Stimulated activated effector memory CD8-positive, alpha-beta T cell treated with anti-CD3 and anti-CD28 coated beads, Interleukin-12 subunit alpha, Interleukin-12 subunit beta, amount 100 ng/mL, for 72 hours (primary cell): ENCODE results near the gene LLGL2.

Experiments used
- ATAC-seq: fragments of 150-1000 bp; cut with Tn5 transposase; 2 replicates; pipeline ENCODE4 v1.10.0; 2021
- DNase-seq, 2 donors: peaks; one replicate each; pipeline ENCODE4 v3.0.0; 2021 to 2022; ENCODE audit warnings: low spot score in 2 of 2
- H3K27ac Mint-ChIP-seq: one replicate; pipeline ENCODE4 v1.8.0; 2022; ENCODE audit warnings: mild to moderate bottlenecking, mixed read lengths
- H3K36me3 Mint-ChIP-seq: one replicate; pipeline ENCODE4 v1.8.0; 2022; ENCODE audit warnings: mild to moderate bottlenecking, mixed read lengths
- H3K4me1 Mint-ChIP-seq: one replicate; pipeline ENCODE4 v1.8.0; 2022; ENCODE audit warnings: mixed read lengths
- H3K4me3 Mint-ChIP-seq: one replicate; pipeline ENCODE4 v1.8.0; 2022; ENCODE audit warnings: mild to moderate bottlenecking, mixed read lengths
- H3K9me3 Mint-ChIP-seq: one replicate; pipeline ENCODE4 v1.8.0; 2022; ENCODE audit warnings: mixed read lengths

Gene LLGL2

DNA sequence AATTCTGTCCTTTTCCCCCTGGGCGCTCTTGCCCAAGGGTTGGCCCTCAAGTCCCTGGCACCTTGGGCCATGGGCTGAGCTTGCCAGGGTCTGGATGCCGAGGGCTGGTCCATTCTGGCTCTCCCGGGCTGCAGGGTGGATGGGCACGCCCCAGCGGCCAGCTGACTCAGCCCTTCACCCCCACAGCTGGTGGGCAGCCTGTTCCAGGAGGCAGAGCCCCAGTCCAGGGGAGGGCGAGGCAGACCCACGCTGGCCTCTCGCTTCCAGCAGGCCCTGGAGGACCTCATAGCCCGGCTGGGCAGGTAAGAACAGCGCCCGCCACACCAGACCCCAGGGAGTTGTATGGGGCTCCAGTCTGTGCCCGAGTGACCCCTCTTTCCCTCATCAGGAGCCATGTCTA, 77.1 kb downstream of the LLGL2 start:
- H3K4me1 Mint-ChIP-seq = peaks cover 11% of the 10 kb centered on the region

DNA sequence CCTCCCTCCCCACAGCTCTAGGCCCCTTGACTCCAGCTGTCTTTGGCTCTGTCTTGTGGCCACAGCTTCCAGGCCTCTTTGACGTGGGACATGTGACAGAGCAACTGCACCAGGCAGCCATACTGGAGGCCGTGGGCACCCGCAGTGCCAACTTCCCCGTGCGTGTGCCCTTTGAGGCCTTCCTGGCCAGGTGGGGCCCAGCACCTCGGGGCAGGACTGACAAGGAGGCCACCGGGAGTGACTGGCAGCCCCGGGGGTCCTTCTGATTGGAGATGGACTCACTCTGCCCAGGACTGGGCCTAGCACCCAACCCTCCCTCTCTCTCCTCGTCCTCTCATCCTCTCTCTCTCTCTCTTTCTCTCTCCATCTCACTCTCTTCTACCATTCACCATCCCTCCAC, 77.6 kb downstream of the LLGL2 start:
- H3K4me3 Mint-ChIP-seq = no peak overlapping the region
- DNase-seq (no peak), ATAC-seq (no peak)
- H3K27ac Mint-ChIP-seq = peak overlapping the region; percentile 1
- no peaks in the 10 kb centered on the region for H3K9me3 Mint-ChIP-seq
- peaks cover 11% of the 10 kb centered on the region for H3K4me1 Mint-ChIP-seq
- H3K36me3 Mint-ChIP-seq = no peaks in the 10 kb centered on the region

More for the DNA sequence above, 77.1 kb downstream of the LLGL2 start:
- Mint-ChIP-seq H3K4me3 (no peak overlapping the region), H3K27ac (peak overlapping the region; percentile 58), H3K36me3 (no peaks in the 10 kb centered on the region), H3K9me3 (no peaks in the 10 kb centered on the region)
- DNase-seq (no peak), ATAC-seq (no peak)

DNA sequence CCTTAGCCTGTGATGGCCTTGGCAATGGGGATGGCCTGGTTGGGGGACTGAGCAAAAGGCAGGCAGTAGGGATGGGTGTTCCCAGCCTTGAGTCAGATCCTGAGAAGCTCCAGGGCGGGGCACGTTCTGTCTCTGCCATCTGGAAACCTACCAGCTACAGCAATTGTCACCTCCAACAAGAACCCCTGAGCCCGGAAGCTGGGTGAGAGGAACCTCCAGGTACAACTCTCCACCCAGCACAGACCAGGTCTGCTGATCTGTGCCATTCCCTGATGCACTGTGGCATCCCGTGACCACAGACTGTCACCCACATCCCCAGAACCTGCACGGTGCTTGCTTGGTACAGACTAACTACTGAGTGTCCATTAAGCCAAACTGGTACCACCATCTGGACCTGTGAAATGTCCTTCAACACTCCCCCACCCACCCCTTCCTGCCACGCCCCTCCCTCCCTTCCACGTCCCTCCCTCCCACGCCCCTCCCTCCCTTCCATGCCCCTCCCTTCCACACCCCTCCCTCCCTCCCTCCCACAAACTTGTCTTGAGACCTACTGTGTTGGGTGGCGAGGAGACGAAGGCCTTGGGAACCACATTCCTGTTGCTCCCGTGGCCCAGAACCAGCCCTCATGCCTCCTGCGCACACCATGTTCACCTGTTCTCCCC, 78.7 kb downstream of the LLGL2 start:
- peaks cover 11% of the 10 kb centered on the region for H3K4me1 Mint-ChIP-seq
- H3K4me3 Mint-ChIP-seq = no peak overlapping the region
- H3K36me3 Mint-ChIP-seq = no peaks in the 10 kb centered on the region
- no peaks in the 10 kb centered on the region for H3K9me3 Mint-ChIP-seq
- peak; percentile 41 for ATAC-seq
- H3K27ac Mint-ChIP-seq = peak overlapping the region; percentile 1
- no peak for DNase-seq

DNA sequence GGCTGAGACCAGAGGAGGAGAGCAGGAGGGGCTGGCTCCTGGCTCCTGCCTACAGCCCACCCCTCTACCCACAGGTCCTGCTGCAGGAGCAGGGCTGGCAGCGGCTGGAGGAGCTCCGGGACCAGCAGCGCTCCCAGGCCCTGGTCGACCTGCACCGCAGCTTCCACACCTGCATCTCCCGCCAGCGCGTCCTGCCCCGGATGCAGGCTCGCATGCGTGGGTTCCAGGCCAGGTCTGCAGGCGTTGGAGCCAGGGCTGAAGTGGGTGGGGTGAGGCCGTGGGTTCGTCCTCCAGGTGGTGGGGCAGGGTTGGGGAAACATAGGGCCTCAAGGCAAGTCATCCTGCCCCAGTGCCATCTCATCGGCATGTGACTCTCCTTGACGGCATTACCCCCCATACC, 80.3 kb downstream of the LLGL2 start:
- DNase-seq (no peak), ATAC-seq (no peak)
- H3K4me1 Mint-ChIP-seq = peaks cover 11% of the 10 kb centered on the region
- H3K36me3 Mint-ChIP-seq = no peaks in the 10 kb centered on the region
- H3K4me3 Mint-ChIP-seq = no peak overlapping the region
- H3K9me3 Mint-ChIP-seq = no peaks in the 10 kb centered on the region
- no peak overlapping the region for H3K27ac Mint-ChIP-seq

DNA sequence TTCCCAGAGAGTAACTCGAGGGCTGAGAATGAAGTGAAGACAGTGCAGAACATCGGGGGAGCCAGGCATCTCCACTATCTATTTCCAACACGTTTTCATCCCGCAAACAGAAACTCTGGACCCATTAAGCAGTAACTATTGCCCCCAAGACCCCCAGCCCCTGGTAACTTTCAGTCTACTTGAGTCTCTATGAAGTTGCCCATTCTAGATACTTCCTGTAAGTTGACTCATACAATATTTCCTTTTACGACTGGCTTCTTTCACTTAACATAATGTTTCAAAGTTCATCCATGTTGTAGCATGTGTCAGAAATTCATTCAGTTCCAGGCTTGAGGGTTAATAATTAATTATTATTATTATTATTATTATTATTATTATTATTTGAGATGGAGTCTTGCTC, 81.6 kb downstream of the LLGL2 start:
- Mint-ChIP-seq H3K27ac (no peak overlapping the region), H3K4me1 (peaks cover 5% of the 10 kb centered on the region), H3K36me3 (no peaks in the 10 kb centered on the region), H3K4me3 (no peak overlapping the region), H3K9me3 (no peaks in the 10 kb centered on the region)
- ATAC-seq (no peak), DNase-seq (no peak)

DNA sequence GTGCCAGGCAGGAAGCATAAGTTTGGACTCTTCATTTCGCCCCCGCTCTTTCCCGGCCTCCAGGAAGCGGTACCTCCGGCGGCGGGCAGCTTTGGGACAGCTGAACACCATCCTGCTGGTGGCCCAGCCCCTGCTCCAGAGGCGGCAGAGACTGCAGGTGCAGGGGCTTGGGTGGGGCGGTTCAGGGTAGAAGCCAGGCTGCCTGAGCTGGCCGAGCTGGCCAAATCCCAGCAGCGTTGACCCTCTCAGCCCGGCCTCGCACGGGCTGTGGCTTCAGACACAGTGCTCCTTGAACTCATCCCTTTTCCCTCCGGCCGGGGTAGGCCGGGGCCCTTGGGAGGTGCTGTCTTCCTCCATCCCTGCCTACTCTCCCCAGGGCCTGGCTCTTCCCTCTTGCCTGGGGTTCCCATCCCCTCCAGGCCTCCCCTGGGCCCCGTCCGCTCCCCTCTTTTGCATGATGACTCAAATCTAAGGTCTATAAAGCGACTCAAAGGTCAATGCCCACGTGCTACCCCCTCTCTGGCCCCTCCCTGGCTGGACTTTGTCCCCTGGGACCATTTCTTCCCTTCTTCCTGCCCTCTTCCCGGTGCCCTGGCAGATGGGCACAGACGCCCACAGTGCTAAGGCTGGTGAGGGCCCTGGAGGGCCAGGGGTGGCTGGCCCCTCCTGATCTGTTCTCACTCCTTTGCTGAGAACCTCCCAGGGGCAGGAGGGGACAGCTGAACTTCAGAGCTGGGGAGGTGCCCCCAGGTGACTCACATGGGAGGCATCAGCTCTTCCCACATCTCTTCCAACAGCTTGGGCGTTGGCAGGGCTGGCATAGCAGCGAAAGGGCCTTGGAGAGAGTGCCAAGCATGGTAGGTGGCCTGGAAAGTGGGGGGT, 84.8 kb downstream of the LLGL2 start:
- no peak overlapping the region for H3K4me3 Mint-ChIP-seq
- no peak overlapping the region for H3K27ac Mint-ChIP-seq
- H3K36me3 Mint-ChIP-seq = no peaks in the 10 kb centered on the region
- DNase-seq (no peak), ATAC-seq (peak; percentile 14)
- peaks cover 5% of the 10 kb centered on the region for H3K4me1 Mint-ChIP-seq
- no peaks in the 10 kb centered on the region for H3K9me3 Mint-ChIP-seq

DNA sequence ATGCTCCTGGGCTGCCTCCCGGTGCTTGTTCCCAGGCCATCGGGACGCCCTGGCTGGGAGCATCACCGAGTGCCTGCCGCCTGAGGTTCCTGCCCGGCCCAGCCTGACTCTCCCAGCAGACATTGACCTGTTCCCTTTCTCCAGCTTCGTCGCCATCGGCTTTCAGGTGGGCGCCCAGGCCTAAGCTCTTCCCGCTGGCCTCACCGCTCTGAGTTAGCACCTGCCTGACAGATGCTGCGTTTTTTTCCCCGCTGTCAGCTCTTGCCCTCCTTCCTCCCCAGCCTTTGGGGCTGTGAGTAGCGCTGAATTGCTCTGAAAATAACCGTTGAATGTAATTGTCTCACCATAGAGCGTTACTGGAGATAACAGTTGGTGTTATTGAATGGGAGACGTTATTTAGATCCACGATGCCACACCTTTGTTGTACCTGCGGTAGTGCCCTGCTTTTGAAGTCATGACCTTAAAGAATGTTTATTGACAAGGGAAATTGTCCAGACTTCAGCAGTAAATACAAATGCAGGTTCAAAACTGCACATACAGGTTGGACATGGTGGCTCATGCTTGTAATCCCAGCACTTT, 86.4 kb downstream of the LLGL2 start:
- H3K9me3 Mint-ChIP-seq = no peaks in the 10 kb centered on the region
- H3K4me1 Mint-ChIP-seq = peaks cover 2% of the 10 kb centered on the region
- H3K4me3 Mint-ChIP-seq = no peak overlapping the region
- no peak overlapping the region for H3K27ac Mint-ChIP-seq
- ATAC-seq (no peak), DNase-seq (no peak)
- H3K36me3 Mint-ChIP-seq = no peaks in the 10 kb centered on the region

DNA sequence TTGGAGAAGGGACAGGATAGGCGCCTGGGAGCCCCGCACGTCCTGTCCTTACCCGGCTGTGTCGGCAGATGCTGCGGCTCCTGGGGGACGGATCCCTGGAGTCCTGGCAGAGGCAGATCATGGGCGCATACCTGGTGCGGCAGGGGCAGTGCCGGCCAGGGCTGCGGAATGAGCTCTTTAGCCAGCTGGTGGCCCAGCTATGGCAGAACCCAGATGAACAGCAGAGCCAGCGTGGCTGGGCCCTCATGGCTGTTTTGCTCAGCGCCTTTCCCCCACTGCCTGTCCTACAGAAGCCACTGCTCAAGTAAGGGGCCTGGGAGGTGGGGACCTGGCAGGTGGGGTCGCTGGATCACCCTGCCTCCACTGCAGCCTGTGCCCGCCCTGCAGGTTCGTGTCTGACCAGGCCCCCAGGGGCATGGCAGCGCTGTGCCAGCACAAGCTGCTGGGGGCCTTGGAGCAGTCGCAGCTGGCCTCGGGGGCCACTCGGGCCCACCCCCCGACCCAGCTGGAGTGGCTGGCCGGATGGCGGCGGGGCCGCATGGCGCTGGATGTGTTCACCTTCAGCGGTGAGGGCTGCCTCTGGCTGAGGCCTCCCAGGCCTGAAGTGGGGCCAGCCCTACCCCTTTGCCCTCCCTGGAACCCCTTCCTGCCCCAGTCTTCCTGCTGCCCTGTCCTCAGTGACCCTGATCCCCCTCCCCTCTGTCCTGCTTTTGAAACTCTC, 87.6 kb downstream of the LLGL2 start:
- Mint-ChIP-seq H3K36me3 (no peaks in the 10 kb centered on the region), H3K4me1 (no peaks in the 10 kb centered on the region), H3K4me3 (no peak overlapping the region), H3K9me3 (no peaks in the 10 kb centered on the region), H3K27ac (no peak overlapping the region)
- ATAC-seq (no peak), DNase-seq (no peak)

DNA sequence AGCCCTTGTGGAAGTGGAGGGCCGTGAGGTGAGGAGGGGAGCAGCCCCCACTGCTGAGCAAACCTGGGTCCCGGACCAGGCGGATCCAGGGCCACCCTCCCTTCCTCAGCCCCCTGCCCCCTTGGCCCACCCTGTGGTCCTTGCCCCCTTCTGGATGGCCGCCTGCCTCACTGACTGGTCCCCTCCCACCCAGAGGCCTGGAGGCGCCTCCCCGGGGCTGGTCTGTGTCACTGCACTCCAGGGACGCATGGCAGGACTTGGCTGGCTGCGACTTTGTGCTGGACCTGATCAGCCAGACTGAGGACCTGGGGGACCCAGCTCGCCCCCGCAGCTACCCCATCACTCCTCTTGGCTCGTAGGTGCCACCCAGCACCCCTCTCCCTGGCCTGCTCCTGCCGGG, 88.5 kb downstream of the LLGL2 start:
- H3K27ac Mint-ChIP-seq = no peak overlapping the region
- H3K9me3 Mint-ChIP-seq = no peaks in the 10 kb centered on the region
- DNase-seq (no peak), ATAC-seq (no peak)
- H3K4me3 Mint-ChIP-seq = no peak overlapping the region
- H3K4me1 Mint-ChIP-seq = no peaks in the 10 kb centered on the region
- H3K36me3 Mint-ChIP-seq = no peaks in the 10 kb centered on the region

DNA sequence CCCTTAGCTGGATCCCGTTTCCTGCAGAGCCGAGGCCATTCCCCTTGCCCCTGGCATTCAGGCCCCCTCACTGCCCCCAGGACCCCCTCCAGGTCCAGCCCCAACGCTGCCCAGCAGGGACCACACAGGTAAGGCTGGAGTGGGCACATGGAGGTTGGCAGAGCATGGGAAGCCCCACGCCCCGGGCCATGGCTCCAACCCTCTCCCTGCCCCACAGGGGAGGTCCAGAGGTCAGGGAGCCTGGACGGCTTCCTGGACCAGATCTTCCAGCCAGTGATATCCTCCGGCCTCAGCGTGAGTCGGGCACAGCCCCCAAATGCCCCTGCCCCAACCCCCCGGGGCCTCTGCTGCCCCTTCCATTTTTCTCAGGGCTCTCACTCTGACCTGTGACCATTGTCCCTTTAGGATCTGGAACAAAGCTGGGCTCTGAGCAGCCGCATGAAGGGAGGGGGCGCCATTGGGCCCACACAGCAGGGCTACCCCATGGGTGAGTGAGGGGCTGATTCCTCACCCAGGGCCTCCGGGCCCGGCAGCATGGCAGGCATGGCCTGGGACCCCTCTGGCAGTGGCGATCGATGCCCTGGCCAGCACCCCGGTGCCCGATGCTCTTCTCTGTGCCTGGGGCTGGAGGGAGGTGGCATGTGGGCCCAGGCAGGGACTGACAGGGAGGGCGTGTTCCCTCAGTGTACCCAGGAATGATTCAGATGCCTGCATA, 89.2 kb downstream of the LLGL2 start:
- Mint-ChIP-seq H3K4me3 (no peak overlapping the region), H3K4me1 (no peaks in the 10 kb centered on the region), H3K9me3 (no peaks in the 10 kb centered on the region), H3K27ac (no peak overlapping the region), H3K36me3 (no peaks in the 10 kb centered on the region)
- DNase-seq (no peak), ATAC-seq (no peak)

DNA sequence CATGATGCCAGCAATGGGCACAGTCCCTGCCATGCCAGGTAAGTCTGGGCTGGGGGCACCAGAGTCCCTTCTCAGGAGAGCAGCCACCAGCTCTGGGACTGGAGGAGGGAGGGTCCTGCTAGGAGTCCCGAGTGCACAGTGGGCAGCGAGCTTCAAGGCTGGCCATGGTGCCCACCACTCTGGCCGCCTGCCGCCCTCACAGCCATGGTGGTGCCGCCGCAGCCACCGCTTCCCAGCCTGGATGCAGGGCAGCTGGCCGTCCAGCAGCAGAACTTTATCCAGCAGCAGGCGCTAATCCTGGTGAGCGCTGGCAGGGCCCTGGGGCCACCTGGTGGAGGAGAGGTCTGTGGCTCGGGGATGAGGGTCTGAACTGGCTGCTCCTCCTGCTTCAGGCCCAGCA, 89.8 kb downstream of the LLGL2 start:
- no peaks in the 10 kb centered on the region for H3K36me3 Mint-ChIP-seq
- no peak overlapping the region for H3K27ac Mint-ChIP-seq
- DNase-seq (no peak), ATAC-seq (no peak)
- H3K9me3 Mint-ChIP-seq = no peaks in the 10 kb centered on the region
- no peak overlapping the region for H3K4me3 Mint-ChIP-seq
- H3K4me1 Mint-ChIP-seq = no peaks in the 10 kb centered on the region

DNA sequence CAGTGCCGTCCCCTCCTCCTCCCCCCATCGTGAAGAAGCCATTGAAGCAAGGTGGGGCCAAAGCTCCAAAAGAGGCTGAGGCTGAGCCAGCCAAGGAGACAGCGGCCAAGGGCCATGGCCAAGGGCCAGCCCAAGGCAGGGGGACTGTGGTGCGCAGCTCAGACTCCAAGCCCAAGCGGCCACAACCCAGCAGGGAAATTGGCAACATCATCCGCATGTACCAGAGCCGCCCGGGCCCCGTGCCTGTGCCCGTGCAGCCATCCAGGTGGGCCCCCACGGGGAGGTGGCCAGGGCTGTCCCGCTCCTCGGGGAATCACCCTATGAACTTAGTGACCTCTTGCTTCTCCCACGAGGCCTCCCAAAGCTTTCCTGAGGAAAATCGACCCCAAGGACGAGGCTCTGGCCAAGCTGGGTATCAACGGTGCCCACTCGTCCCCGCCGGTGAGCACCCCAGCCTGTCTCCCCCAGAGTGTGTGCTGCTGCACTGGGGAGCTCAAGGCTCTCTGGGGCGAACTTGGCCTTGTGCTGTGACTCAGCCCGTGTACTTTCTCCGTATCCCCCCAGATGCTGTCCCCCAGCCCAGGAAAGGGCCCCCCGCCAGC, 91.1 kb downstream of the LLGL2 start:
- no peaks in the 10 kb centered on the region for H3K9me3 Mint-ChIP-seq
- ATAC-seq (no peak), DNase-seq (no peak)
- no peak overlapping the region for H3K4me3 Mint-ChIP-seq
- H3K27ac Mint-ChIP-seq = no peak overlapping the region
- H3K36me3 Mint-ChIP-seq = no peaks in the 10 kb centered on the region
- H3K4me1 Mint-ChIP-seq = no peaks in the 10 kb centered on the region

DNA sequence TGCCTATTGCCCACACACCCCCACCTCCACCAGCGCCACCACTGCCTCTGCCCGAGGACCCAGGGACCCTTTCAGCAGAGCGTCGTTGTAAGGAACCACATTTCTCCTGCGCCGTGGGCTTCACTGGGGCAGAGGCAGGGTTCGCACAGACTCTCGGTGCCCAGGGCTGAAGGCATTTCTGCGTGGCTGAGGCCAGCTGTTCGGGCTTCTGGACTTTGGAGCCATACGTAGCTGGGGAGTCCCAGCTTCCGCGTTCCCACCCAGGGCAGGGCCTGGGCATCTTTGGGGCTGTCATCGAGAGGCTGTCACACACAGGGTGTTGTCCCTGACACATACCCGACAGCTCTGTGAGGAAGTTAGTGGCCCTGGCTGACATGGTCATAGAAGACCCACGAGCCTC, 91.7 kb downstream of the LLGL2 start:
- DNase-seq (no peak), ATAC-seq (no peak)
- Mint-ChIP-seq H3K9me3 (no peaks in the 10 kb centered on the region), H3K4me1 (no peaks in the 10 kb centered on the region), H3K4me3 (no peak overlapping the region), H3K27ac (no peak overlapping the region), H3K36me3 (no peaks in the 10 kb centered on the region)

DNA sequence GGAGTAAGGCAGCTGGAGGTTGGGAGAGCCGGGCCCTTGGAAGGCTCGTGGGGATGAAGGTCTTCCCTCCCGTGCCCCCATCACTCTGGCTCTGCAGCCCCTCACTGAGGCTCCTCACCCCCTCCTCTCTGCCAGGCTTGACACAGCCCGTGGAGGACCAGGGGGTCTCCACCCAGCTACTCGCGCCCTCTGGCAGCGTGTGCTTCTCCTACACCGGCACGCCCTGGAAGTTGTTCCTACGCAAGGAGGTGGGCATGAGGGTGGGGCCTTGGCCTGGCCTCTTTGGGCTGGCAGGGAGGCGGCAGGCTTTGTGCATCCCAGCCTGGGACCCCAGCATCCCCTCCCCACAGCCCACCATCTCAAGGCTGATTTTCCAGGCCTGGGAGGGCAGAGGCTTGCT, 92.2 kb downstream of the LLGL2 start:
- Mint-ChIP-seq H3K36me3 (no peaks in the 10 kb centered on the region), H3K27ac (no peak overlapping the region), H3K9me3 (no peaks in the 10 kb centered on the region), H3K4me3 (no peak overlapping the region), H3K4me1 (no peaks in the 10 kb centered on the region)
- DNase-seq (no peak), ATAC-seq (no peak)
